ENCODE measurements around the gene DLEC1.

DLEC1 gene

GRCh38 chr3:38119821-38120692, 81.0 kb downstream of the DLEC1 start:
- TF ChIP-seq, protein P1, sequence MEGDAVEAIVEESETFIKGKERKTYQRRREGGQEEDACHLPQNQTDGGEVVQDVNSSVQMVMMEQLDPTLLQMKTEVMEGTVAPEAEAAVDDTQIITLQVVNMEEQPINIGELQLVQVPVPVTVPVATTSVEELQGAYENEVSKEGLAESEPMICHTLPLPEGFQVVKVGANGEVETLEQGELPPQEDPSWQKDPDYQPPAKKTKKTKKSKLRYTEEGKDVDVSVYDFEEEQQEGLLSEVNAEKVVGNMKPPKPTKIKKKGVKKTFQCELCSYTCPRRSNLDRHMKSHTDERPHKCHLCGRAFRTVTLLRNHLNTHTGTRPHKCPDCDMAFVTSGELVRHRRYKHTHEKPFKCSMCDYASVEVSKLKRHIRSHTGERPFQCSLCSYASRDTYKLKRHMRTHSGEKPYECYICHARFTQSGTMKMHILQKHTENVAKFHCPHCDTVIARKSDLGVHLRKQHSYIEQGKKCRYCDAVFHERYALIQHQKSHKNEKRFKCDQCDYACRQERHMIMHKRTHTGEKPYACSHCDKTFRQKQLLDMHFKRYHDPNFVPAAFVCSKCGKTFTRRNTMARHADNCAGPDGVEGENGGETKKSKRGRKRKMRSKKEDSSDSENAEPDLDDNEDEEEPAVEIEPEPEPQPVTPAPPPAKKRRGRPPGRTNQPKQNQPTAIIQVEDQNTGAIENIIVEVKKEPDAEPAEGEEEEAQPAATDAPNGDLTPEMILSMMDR (IDR thresholded peaks at IDR 0.05; ENCODE audit: insufficient read depth, low read length, poor library complexity, severe bottlenecking) = no peak
- Histone ChIP-seq H3K36me3 (ENCODE audit: control insufficient read depth, insufficient read depth, low read length) (peaks cover 21% of the 10 kb centered on the region), H3K4me3 (replicated peaks; ENCODE audit: low read depth, low read length) (no peak overlapping the region), H3K27me3 (replicated peaks; ENCODE audit: control insufficient read depth, insufficient read depth, low read length) (no peaks in the 10 kb centered on the region)
- DNase-seq (ENCODE audit: extremely low read depth, insufficient read length) = no peak

GRCh38 chr3:38120693-38121450, 81.9 kb downstream of the DLEC1 start:
- Histone ChIP-seq H3K36me3 (ENCODE audit: control insufficient read depth, insufficient read depth, low read length) (peaks cover 28% of the 10 kb centered on the region), H3K27me3 (replicated peaks; ENCODE audit: control insufficient read depth, insufficient read depth, low read length) (no peaks in the 10 kb centered on the region), H3K4me3 (replicated peaks; ENCODE audit: low read depth, low read length) (no peak overlapping the region)
- DNase-seq (ENCODE audit: extremely low read depth, insufficient read length) = no peak
- TF ChIP-seq, protein P1 (IDR thresholded peaks at IDR 0.05; ENCODE audit: insufficient read depth, low read length, poor library complexity, severe bottlenecking) = no peak

DNA sequence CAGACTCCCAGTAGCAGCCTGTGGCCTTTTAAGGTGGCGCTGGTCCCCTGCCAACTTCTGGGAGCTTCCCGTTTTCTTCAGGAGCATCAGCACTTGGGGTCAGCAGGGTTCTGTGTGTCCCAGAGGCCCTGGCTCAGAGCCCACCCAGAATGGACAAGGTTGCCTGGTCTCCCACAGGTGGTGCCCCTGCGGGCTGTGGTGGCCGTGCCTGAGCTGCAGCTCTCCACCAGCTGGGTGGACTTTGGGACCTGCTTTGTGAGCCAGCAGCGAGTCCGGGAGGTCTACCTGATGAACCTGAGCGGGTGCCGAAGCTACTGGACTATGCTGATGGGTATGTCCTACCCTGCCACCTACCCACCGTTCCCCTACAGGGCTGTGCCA, 82.4 kb downstream of the DLEC1 start:
- Histone ChIP-seq H3K36me3 (ENCODE audit: control insufficient read depth, insufficient read depth, low read length) (peaks cover 33% of the 10 kb centered on the region), H3K4me3 (replicated peaks; ENCODE audit: low read depth, low read length) (no peak overlapping the region), H3K27me3 (replicated peaks; ENCODE audit: control insufficient read depth, insufficient read depth, low read length) (no peaks in the 10 kb centered on the region)
- TF ChIP-seq, protein P1 (IDR thresholded peaks at IDR 0.05; ENCODE audit: insufficient read depth, low read length, poor library complexity, severe bottlenecking) = no peak
- no peak for DNase-seq (ENCODE audit: extremely low read depth, insufficient read length)

GRCh38 chr3:38121832-38122461, 82.9 kb downstream of the DLEC1 start:
- Histone ChIP-seq H3K4me3 (replicated peaks; ENCODE audit: low read depth, low read length) (no peak overlapping the region), H3K27me3 (replicated peaks; ENCODE audit: control insufficient read depth, insufficient read depth, low read length) (no peaks in the 10 kb centered on the region), H3K36me3 (ENCODE audit: control insufficient read depth, insufficient read depth, low read length) (peaks cover 34% of the 10 kb centered on the region)
- TF ChIP-seq, protein P1 (IDR thresholded peaks at IDR 0.05; ENCODE audit: insufficient read depth, low read length, poor library complexity, severe bottlenecking) = no peak
- DNase-seq (ENCODE audit: extremely low read depth, insufficient read length) = no peak

GRCh38 chr3:38122712-38123290, 83.8 kb downstream of the DLEC1 start:
- Histone ChIP-seq H3K4me3 (replicated peaks; ENCODE audit: low read depth, low read length) (no peak overlapping the region), H3K27me3 (replicated peaks; ENCODE audit: control insufficient read depth, insufficient read depth, low read length) (no peaks in the 10 kb centered on the region), H3K36me3 (ENCODE audit: control insufficient read depth, insufficient read depth, low read length) (peaks cover 38% of the 10 kb centered on the region)
- TF ChIP-seq, protein P1 (IDR thresholded peaks at IDR 0.05; ENCODE audit: insufficient read depth, low read length, poor library complexity, severe bottlenecking) = no peak
- no peak for DNase-seq (ENCODE audit: extremely low read depth, insufficient read length)
